ENCODE data around the gene C1QL4. TPM values are rescaled to one million over a fixed set of nuclear protein-coding genes. Genes with fewer than 3 reads are reported as not detected.

Gene C1QL4
- total and polyA plus RNA-seq, 9 of the 15 experiments (the other 6 are each of a cell fraction or from before 2014, with no cell fraction given) = 0.08 to 2.1 (median 0.31) TPM

GRCh38 chr12:49296034-49296835 is 40.8 kb downstream of the C1QL4 start (continued):
- TF ChIP-seq ZNF239 (CRISPR knock-in tag; IDR thresholded peaks at IDR 0.05) = no peak
- TF ChIP-seq SMARCC2 (IDR thresholded peaks at IDR 0.05; ENCODE audit: low read depth) = no peak
- TF ChIP-seq BCOR (IDR thresholded peaks at IDR 0.05) = peak; percentile 12; the same call in 1 of the 2 replicates
- no peak for TF ChIP-seq ZSCAN29 (IDR thresholded peaks at IDR 0.05)
- TF ChIP-seq RB1 (IDR thresholded peaks at IDR 0.05; ENCODE audit: low read depth) = peak; percentile 48; the same call in 1 of the 2 replicates
- TF ChIP-seq ZNF263 (CRISPR knock-in tag; IDR thresholded peaks at IDR 0.05; ENCODE audit: borderline replicate concordance) = peak; percentile 13; the same call in 1 of the 2 replicates
- no peak for TF ChIP-seq PTBP1 (IDR thresholded peaks at IDR 0.05; ENCODE audit: low read depth, low read length)
- TF ChIP-seq NBN (IDR thresholded peaks at IDR 0.05; ENCODE audit: low read depth) = 0 out of 2 replicates have a peak, but pooled peaks have one; percentile 28
- TF ChIP-seq KLF1 (tag; IDR thresholded peaks at IDR 0.05) = peak; percentile 99
- TF ChIP-seq KAT8 (IDR thresholded peaks at IDR 0.05; ENCODE audit: low read depth) = no peak
- peak; percentile 17; the same call in 1 of the 2 replicates for TF ChIP-seq ESRRA (IDR thresholded peaks at IDR 0.05; ENCODE audit: borderline replicate concordance, low read depth)
- peak; percentile 66 for TF ChIP-seq ZBTB33 (CRISPR knock-in tag; IDR thresholded peaks at IDR 0.05)
- no peak for TF ChIP-seq MAFF (IDR thresholded peaks at IDR 0.05; ENCODE audit: low read length)
- no peak for TF ChIP-seq L3MBTL2 (IDR thresholded peaks at IDR 0.05)
- TF ChIP-seq SMARCA5 (IDR thresholded peaks at IDR 0.05) = no peak
- peak in 1 of 3 experiments; percentile 24 for TF ChIP-seq YY1 (IDR thresholded peaks at IDR 0.05; ENCODE audit: borderline replicate concordance in 1 of 3, control insufficient read depth in 1 of 3, extremely low read depth in 1 of 3, insufficient read depth in 3 of 3, insufficient read length in 1 of 3, insufficient replicate concordance in 2 of 3, low read depth in 1 of 3, low read length in 2 of 3)
- no peak for TF ChIP-seq TGIF2 (CRISPR knock-in tag; IDR thresholded peaks at IDR 0.05)
- TF ChIP-seq ZC3H8 (IDR thresholded peaks at IDR 0.05) = no peak

All from K562 (cell line).